T-helper 1 cell (primary cell): Measurements from ENCODE around the gene FFAR1.
"Not testable (repeated sequence)": the region's sequence is repeated elsewhere in the genome, so short reads cannot be mapped to it uniquely, and the experiment has no call there.

Experiments used
- DNase-seq, 5 donors: peaks; one replicate each; pipeline ENCODE4 v3.0.0-alpha.2; 2012 to 2020

The FFAR1 gene

GRCh38 chr19:35363001-35363590 lies 15.4 kb downstream of the FFAR1 start:
- DNase-seq: no peak

GRCh38 chr19:35363711-35364425 lies 16.2 kb downstream of the FFAR1 start:
- no peak for DNase-seq

GRCh38 chr19:35365303-35365702 lies 17.6 kb downstream of the FFAR1 start:
- no peak for DNase-seq

- no peak for DNase-seq
Measured at GRCh38 chr19:35368378-35368777, 20.7 kb downstream of the FFAR1 start.

- no peak for DNase-seq
Measured at GRCh38 chr19:35369522-35369921, 21.8 kb downstream of the FFAR1 start.

GRCh38 chr19:35370722-35371121 lies 23.0 kb downstream of the FFAR1 start, which contains the start of gene GPR42:
TSS of gene GPR42 (plus strand) at chr19:35371068. CDS start at chr19:35371360, 292 bp downstream.
- no peak for DNase-seq

GRCh38 chr19:35373492-35373891 lies 25.8 kb downstream of the FFAR1 start:
- DNase-seq: no peak

GRCh38 chr19:35374031-35374430 lies 26.3 kb downstream of the FFAR1 start:
- not testable (repeated sequence) for DNase-seq

- DNase-seq: no peak
Measured at GRCh38 chr19:35375505-35376307, 28.0 kb downstream of the FFAR1 start.

GRCh38 chr19:35377656-35378055 lies 30.0 kb downstream of the FFAR1 start:
- DNase-seq: no peak

GRCh38 chr19:35378356-35378755 lies 30.7 kb downstream of the FFAR1 start:
- DNase-seq: no peak

GRCh38 chr19:35379545-35379944 lies 31.8 kb downstream of the FFAR1 start:
- not testable (repeated sequence) for DNase-seq

GRCh38 chr19:35379992-35380391 lies 32.3 kb downstream of the FFAR1 start:
- no peak for DNase-seq

- DNase-seq: no peak
Measured at GRCh38 chr19:35380450-35381124, 32.9 kb downstream of the FFAR1 start.

GRCh38 chr19:35381318-35381717 lies 33.6 kb downstream of the FFAR1 start:
- no peak for DNase-seq

- DNase-seq: no peak
Measured at GRCh38 chr19:35381926-35382325, 34.2 kb downstream of the FFAR1 start.

GRCh38 chr19:35383536-35383935 lies 35.8 kb downstream of the FFAR1 start:
- DNase-seq: no peak

GRCh38 chr19:35388277-35389054 lies 40.8 kb downstream of the FFAR1 start:
- DNase-seq: no peak

- no peak for DNase-seq
Measured at GRCh38 chr19:35389192-35389861, 41.6 kb downstream of the FFAR1 start.

- no peak for DNase-seq
Measured at GRCh38 chr19:35392742-35393715, 45.3 kb downstream of the FFAR1 start.
